ENCODE results near the gene CALN1.

- TF ChIP-seq POLR2A (IDR thresholded peaks at IDR 0.05; ENCODE audit: low read depth, low read length) (no peak), POLR2AphosphoS5 (IDR thresholded peaks at IDR 0.05; ENCODE audit: low read depth, low read length) (no peak)
Observed at GRCh38 chr7:71769326-71769725, 642.8 kb downstream of the CALN1 start.
